Heart left ventricle (tissue), 16 donors: ENCODE measurements around the gene C14orf132. TPM values are rescaled to one million over a fixed set of nuclear protein-coding genes. Genes with fewer than 3 reads are reported as not detected.

Experiments used
- ATAC-seq, 4 donors: fragments of 200-7000 bp; cut with Tn5 transposase; one replicate each; pipeline ENCODE4 v1.9.1; 2020 to 2022; ENCODE audit warnings: moderate library complexity in 4 of 4, mild to moderate bottlenecking in 3 of 4, moderate number of reproducible peaks in 1 of 4
- DNase-seq, 5 donors: peaks; one replicate each; pipeline ENCODE4 v3.0.0-alpha.2; 2020
- H3K27ac ChIP-seq, 12 donors: fragments of 200-600 bp; sonication (generic) in 4 of 12; one replicate each; pipeline versions ENCODE4 v1.5.0 to v1.8.0; 2016 to 2022; ENCODE audit warnings: mild to moderate bottlenecking in 2 of 12
- H3K27me3 ChIP-seq, 9 donors: fragments of 200-600 bp; sonication (generic) in 2 of 9; one replicate each; pipeline versions ENCODE4 v1.5.1 to v1.8.0; 2016 to 2022; ENCODE audit warnings: mild to moderate bottlenecking in 3 of 9
- H3K36me3 ChIP-seq, 9 donors: fragments of 200-600 bp; sonication (generic) in 2 of 9; one replicate each; pipeline versions ENCODE4 v1.5.0 to v1.8.0; 2018 to 2022; ENCODE audit warnings: mild to moderate bottlenecking in 2 of 9
- H3K4me1 ChIP-seq, 12 donors: fragments of 200-600 bp; sonication (generic) in 4 of 12; one replicate each; pipeline versions ENCODE4 v1.5.0 to v1.8.0; 2016 to 2022; ENCODE audit warnings: mild to moderate bottlenecking in 3 of 12
- H3K4me3 ChIP-seq, 12 donors: fragments of 200-600 bp; sonication (generic) in 4 of 12; one replicate each; pipeline versions ENCODE4 v1.5.0 to v1.8.0; 2017 to 2022; ENCODE audit warnings: mild to moderate bottlenecking in 9 of 12, moderate library complexity in 4 of 12
- H3K9me3 ChIP-seq, 12 donors: fragments of 200-600 bp; sonication (generic) in 4 of 12; one replicate each; pipeline versions ENCODE4 v1.5.0 to v1.8.0; 2016 to 2022; ENCODE audit warnings: mild to moderate bottlenecking in 1 of 12
- POLR2A ChIP-seq, 2 donors: fragments of 450-650 bp; IDR thresholded peaks; one replicate each; pipeline ENCODE4 v1.6.1; 2017; ENCODE audit warnings: antibody characterized with exemption in 2 of 2, mild to moderate bottlenecking in 2 of 2, moderate library complexity in 2 of 2
- WGBS, 4 donors: extraction: QIAGEN DNeasy Blood & Tissue Kit in 2 of 4; methylation state at CpG; one replicate each; pipeline versions ENCODE4 v1.1.5 to v1.1.7; 2013 to 2018; 5-methylcytosine and 5-hydroxymethylcytosine counted together
- intact Hi-C, 10 donors: fragments of 100-400 bp; cut with DNase I; formaldehyde crosslinking; loops; one replicate each; pipeline versions ENCODE4 v1.11.1 to v1.14.2; 2022
- polyA plus RNA-seq, 2 donors: library from polyadenylated mRNA; stranded (reverse); fragments of 200-250 nt; gene quantifications; one replicate each; pipeline ENCODE4 v1.2.3, GENCODE V29; 2013
- total RNA-seq, 9 donors: library from RNA; depleted of rRNA in 2 of 9; stranded (reverse); fragments of >200 nt in 2 of 9; fragmentation: NEBNext Ultra II Directional in 3 of 9; extraction: Animal tissue kit (Norgen Biotek cat#: 25700) in 3 of 9; gene quantifications; one replicate each; pipeline versions ENCODE4 v1.1.0 to v1.2.4, GENCODE V29; 2016 to 2023
- TF ChIP-seq, protein P1 (sequence below), 12 donors: fragments of 200-600 bp; sonication (generic) in 4 of 12; IDR thresholded peaks; one replicate each; pipeline versions ENCODE4 v1.5.0 to v1.8.0; 2018 to 2022; ENCODE audit warnings: antibody characterized with exemption in 12 of 12, mild to moderate bottlenecking in 5 of 12
- donor health status: ischemic (EF 13 %, LVEDD 7.1; RV severe dilation, severe dysfunction).
- donor health status: healthy with polysubstance abuse.
- donor health status: DM: no; HTN: yes; CAD: no.
- donor health status: DM: no; HTN: no; CAD: no.
- donor health status: ischemic (EF 25% LVEDD 6.9; RV normal size, moderate dysfunction).
- donor health status: ischemic (EF 25% LVEDD 5.7; RV mildly dilated, moderate dysfunction).
- donor health status: healthy.
- donor health status: DM: yes; HTN: yes; CAD: no.
- donor health status: ischemic (EF 35%, LVEDD 5.7; RV mildly dilated, moderate dysfunction).
- donor health status: nonischemic (EF 11% LVEDD 7.7; RV severe dilation, severe dysfunction).
- donor health status: DM: yes; HTN: yes; CAD: no.
- donor health status: PGD.
- donor health status: ischemic (EF 29% LVEDD 5.4; RV normal size, mild dysfunction).
- donor health status: nonischemic (EF 23%, LVEDD 6.1; RV moderate dilation, normal function).

C14orf132 gene
- total and polyA plus RNA-seq, 11 donors = 0.76 to 14.9 (median 1.8) TPM

DNA sequence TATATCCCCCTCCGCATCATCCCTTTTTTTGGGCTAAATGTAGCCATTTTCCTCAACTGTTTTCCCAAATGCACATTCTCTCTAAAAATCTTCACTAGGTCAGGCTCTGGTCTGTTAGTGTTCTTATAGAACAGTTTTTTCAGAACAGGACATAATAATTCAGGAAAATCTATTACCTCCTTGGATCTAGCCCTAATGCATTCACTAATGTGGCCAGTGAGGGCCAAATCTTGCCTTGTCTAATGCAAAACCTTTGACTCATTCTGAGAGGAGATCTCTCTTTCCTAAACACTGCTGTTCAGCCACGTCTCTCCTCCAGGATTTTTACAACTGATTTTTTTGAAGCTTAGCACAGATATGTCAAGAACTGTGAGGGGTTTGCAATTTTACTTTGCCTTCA lies 15.5 kb downstream of the C14orf132 start:
- Histone ChIP-seq H3K9me3 (no peaks in the 10 kb centered on the region), H3K36me3 (no peaks in the 10 kb centered on the region), H3K4me3 (no peak overlapping the region), H3K27ac (peak overlapping the region in 3 of 12 donors; percentile 21 to 91 (median 87)), H3K27me3 (peaks cover 0 to under 1% (median 0%) of the 10 kb centered on the region in 9 donors), H3K4me1 (peaks cover 0 to 33% (median 4%) of the 10 kb centered on the region in 12 donors)
- no peak for DNase-seq
- intact Hi-C loops = no loop called here
- no peak for ATAC-seq
- 84 to 88% (median 87%) methylated on average over 2 of the region's 2 CpGs for WGBS, 4 donors
- TF ChIP-seq, protein P1, sequence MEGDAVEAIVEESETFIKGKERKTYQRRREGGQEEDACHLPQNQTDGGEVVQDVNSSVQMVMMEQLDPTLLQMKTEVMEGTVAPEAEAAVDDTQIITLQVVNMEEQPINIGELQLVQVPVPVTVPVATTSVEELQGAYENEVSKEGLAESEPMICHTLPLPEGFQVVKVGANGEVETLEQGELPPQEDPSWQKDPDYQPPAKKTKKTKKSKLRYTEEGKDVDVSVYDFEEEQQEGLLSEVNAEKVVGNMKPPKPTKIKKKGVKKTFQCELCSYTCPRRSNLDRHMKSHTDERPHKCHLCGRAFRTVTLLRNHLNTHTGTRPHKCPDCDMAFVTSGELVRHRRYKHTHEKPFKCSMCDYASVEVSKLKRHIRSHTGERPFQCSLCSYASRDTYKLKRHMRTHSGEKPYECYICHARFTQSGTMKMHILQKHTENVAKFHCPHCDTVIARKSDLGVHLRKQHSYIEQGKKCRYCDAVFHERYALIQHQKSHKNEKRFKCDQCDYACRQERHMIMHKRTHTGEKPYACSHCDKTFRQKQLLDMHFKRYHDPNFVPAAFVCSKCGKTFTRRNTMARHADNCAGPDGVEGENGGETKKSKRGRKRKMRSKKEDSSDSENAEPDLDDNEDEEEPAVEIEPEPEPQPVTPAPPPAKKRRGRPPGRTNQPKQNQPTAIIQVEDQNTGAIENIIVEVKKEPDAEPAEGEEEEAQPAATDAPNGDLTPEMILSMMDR (IDR thresholded peaks at IDR 0.05) = no peak
- TF ChIP-seq POLR2A (IDR thresholded peaks at IDR 0.05) = no peak

DNA sequence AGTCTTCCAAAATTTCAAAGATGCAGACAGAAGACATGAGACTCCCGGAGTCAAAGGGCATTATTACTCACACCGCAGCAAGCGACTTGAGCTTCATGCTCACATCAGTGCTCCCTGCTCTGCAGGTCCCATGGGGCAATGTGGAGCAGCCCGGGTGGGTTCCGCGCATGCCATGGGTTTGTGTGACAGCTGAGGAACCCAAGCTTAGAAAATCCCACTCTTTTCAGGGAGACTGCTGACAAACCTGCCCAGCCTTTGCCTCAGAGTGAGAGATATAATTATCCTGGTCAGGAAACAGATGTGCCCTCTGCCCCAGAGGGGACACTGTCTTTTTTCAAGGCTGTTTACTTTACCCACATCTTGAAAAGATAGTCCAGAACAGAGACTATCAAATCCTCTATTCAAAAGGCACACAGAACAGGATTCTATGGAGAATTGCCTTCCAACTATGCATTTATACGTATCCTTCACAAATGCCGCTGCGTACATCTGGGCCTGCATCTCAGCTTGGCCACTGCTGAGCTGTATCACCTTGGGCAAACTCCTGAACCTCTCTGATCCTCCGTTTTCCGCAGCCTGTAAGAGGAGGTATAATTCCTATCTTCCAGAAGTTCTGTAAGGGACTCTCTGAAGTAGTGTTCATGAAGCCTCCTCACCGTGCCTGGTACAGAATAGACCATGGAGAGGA lies 16.0 kb downstream of the C14orf132 start:
- intact Hi-C loops = no loop called here
- H3K4me1 ChIP-seq = peaks cover 0 to 33% (median 4%) of the 10 kb centered on the region in 12 donors
- 78 to 85% (median 80%) methylated on average over 12 of the region's 12 CpGs for WGBS, 4 donors
- H3K36me3 ChIP-seq = no peaks in the 10 kb centered on the region
- ATAC-seq (no peak), DNase-seq (peak in 1 of 5 donors; percentile 9)
- peaks cover 0 to 3% (median 0%) of the 10 kb centered on the region in 9 donors for H3K27me3 ChIP-seq
- H3K27ac ChIP-seq = no peak overlapping the region
- H3K9me3 ChIP-seq = no peaks in the 10 kb centered on the region
- TF ChIP-seq, protein P1 (IDR thresholded peaks at IDR 0.05) = no peak
- TF ChIP-seq POLR2A (IDR thresholded peaks at IDR 0.05) = no peak
- H3K4me3 ChIP-seq = no peak overlapping the region

DNA sequence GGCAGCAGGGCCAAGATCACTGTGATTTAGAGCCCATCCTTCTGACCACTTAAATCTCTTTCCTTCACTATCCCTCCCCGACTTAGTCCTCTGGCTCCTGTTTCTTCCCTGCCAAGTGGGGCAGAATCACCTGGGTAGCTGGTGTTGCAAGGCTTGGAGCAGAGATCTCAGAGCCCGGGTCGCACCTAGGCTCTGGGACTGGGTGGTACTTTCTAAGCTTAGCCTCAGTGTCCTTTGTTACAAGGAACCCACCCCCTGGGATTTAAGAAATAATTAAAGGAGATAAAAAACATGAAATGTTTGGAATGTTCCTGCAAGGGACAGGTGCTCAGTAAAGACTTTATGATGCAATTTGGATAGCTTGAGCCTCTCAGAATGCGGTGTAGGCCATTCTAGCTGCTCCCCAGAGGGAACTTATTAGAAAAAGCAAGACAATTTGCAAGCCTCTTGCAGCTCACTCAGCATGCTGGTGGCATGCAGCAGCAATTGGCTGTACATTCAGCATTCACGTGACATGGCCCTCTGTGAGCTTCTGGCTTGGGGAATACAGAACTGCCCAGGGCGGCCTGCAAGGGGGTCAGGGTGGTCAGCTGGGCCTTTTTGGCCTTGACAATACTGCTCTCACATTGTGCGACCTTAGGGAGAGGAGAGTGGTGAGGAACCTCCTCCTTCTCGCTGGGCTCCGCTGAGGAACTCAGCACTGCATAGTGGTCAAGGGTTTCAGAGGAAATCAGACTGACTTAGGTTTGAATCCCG lies 16.8 kb downstream of the C14orf132 start:
- no peaks in the 10 kb centered on the region for H3K36me3 ChIP-seq
- no peak for TF ChIP-seq POLR2A (IDR thresholded peaks at IDR 0.05)
- TF ChIP-seq, protein P1 (IDR thresholded peaks at IDR 0.05) = no peak
- H3K27me3 ChIP-seq = peaks cover 0 to 3% (median 0%) of the 10 kb centered on the region in 9 donors
- peaks cover 0 to 28% (median 4%) of the 10 kb centered on the region in 12 donors for H3K4me1 ChIP-seq
- intact Hi-C loops = no loop called here
- DNase-seq (peak in 1 of 5 donors; percentile 7), ATAC-seq (no peak)
- H3K27ac ChIP-seq = no peak overlapping the region
- no peaks in the 10 kb centered on the region for H3K9me3 ChIP-seq
- H3K4me3 ChIP-seq = no peak overlapping the region
- 76 to 81% (median 80%) methylated on average over 10 of the region's 10 CpGs for WGBS, 4 donors
